Measurements from ENCODE around the gene RBM20.

GRCh38 chr10:110657973-110658691 lies 14.0 kb downstream of the RBM20 start:
- TF ChIP-seq CTCF (IDR thresholded peaks at IDR 0.05; ENCODE audit: poor library complexity) (no peak), EZH2 (IDR thresholded peaks at IDR 0.05; ENCODE audit: borderline replicate concordance) (no peak), EZH2phosphoT487 (IDR thresholded peaks at IDR 0.05; ENCODE audit: low read depth, severe bottlenecking, unreplicated experiment) (no peak)

All from hepatocyte (in vitro differentiated cells).